Spleen (tissue), 11 donors: Measurements from ENCODE around the gene BDH1. TPM values are rescaled to one million over a fixed set of nuclear protein-coding genes. Genes with fewer than 3 reads are reported as not detected.

Experiments
- DNase-seq: peaks from one replicate; pipeline ENCODE4 v3.0.0-alpha.2; 2020
- H3K27ac ChIP-seq, 8 donors: fragments of 200-600 bp; sonication (generic) in 7 of 8; 1 replicate in 4 of 8; 2 replicates in 4 of 8; pipeline versions ENCODE4 v1.5.0 to v1.8.0; 2016 to 2021; ENCODE audit warnings: inconsistent platforms in 4 of 8, mild to moderate bottlenecking in 4 of 8, moderate library complexity in 1 of 8
- H3K27me3 ChIP-seq, 7 donors: fragments of 200-600 bp; sonication (generic) in 6 of 7; replicated peaks in 1 of 7; 1 replicate in 4 of 7; 2 replicates in 3 of 7; pipeline versions ENCODE4 v1.5.0 to v1.8.0; 2016 to 2021; ENCODE audit warnings: inconsistent platforms in 3 of 7, mild to moderate bottlenecking in 1 of 7
- H3K36me3 ChIP-seq, 6 donors: fragments of 200-600 bp; sonication (generic) in 5 of 6; 1 replicate in 4 of 6; 2 replicates in 2 of 6; pipeline versions ENCODE4 v1.5.0 to v1.8.0; 2016 to 2021; ENCODE audit warnings: inconsistent platforms in 2 of 6
- H3K4me1 ChIP-seq, 6 donors: fragments of 200-600 bp; sonication (generic) in 5 of 6; 1 replicate in 3 of 6; 2 replicates in 3 of 6; pipeline versions ENCODE4 v1.5.0 to v1.8.0; 2016 to 2021; ENCODE audit warnings: inconsistent platforms in 3 of 6
- H3K4me3 ChIP-seq, 8 donors: fragments of 200-600 bp; sonication (generic) in 7 of 8; 1 replicate in 4 of 8; 2 replicates in 4 of 8; pipeline versions ENCODE4 v1.5.0 to v1.8.0; 2016 to 2021; ENCODE audit warnings: inconsistent platforms in 4 of 8, mild to moderate bottlenecking in 4 of 8, moderate library complexity in 2 of 8
- H3K9me3 ChIP-seq, 8 donors: fragments of 200-600 bp; sonication (generic) in 7 of 8; 1 replicate in 4 of 8; 2 replicates in 4 of 8; pipeline versions ENCODE4 v1.5.0 to v1.8.0; 2016 to 2021; ENCODE audit warnings: inconsistent platforms in 4 of 8
- POLR2A ChIP-seq, 3 donors: fragments of 450-650 bp; IDR thresholded peaks; one replicate each; pipeline ENCODE4 v1.5.1; 2017; ENCODE audit warnings: antibody characterized with exemption in 3 of 3, mild to moderate bottlenecking in 1 of 3
- POLR2AphosphoS5 ChIP-seq, 3 donors: sonication (generic); formaldehyde crosslinking; IDR thresholded peaks; one replicate each; pipeline ENCODE4 v1.5.1; 2017; ENCODE audit warnings: antibody characterized with exemption in 3 of 3
- WGBS, 5 donors: extraction: QIAGEN DNeasy Blood & Tissue Kit in 3 of 5; methylation state at CpG; one replicate each; pipeline versions ENCODE4 v1.1.5 to v1.1.7; 2013 to 2018; 5-methylcytosine and 5-hydroxymethylcytosine counted together
- intact Hi-C: fragments of 100-400 bp; cut with DNase I; formaldehyde crosslinking; loops from one replicate; pipeline ENCODE4 v1.15.0; 2023; ENCODE audit warnings: low total_unique reads
- polyA plus RNA-seq, 3 donors: library from polyadenylated mRNA; stranded (reverse); fragments of 200-250 nt; gene quantifications; one replicate each; pipeline ENCODE4 v1.2.1, GENCODE V29; 2013
- total RNA-seq, 7 donors: library from RNA; depleted of rRNA in 3 of 7; stranded (reverse); fragments of >200 nt in 3 of 7; fragmentation: NEBNext Ultra II Directional in 4 of 7; extraction: Animal tissue kit (Norgen Biotek cat#: 25700) in 4 of 7; gene quantifications; one replicate each; pipeline versions ENCODE4 v1.1.0 to v1.2.1, GENCODE V29; 2016 to 2021
- TF ChIP-seq, protein P1 (sequence below), 11 experiments: fragments of 200-600 bp in 7 of 11; fragments of 450-650 bp in 4 of 11; sonication (generic) in 4 of 11; IDR thresholded peaks in 8 of 11; conservative IDR thresholded peaks in 3 of 11; 1 replicate in 7 of 11; 2 replicates in 4 of 11; pipeline versions ENCODE4 v1.4.0 to v1.8.0; 2016 to 2021; ENCODE audit warnings: antibody characterized with exemption in 11 of 11, inconsistent platforms in 4 of 11, mild to moderate bottlenecking in 1 of 11
- donor health status: healthy with polysubstance abuse.
- donor health status: DM: no; HTN: no; CAD: no; lungs with moderate emphysema.
- donor health status: DM: no; HTN: no; CAD: no.
- donor health status: Bipolar disorder and iron deficiency.
- donor health status: healthy.
- donor health status: DM: no; HTN: no; CAD: no.
- donor health status: DM: yes; HTN: yes; CAD: no.

Gene BDH1
- total and polyA plus RNA-seq, 10 donors = 11.5 to 24.6 (median 17.5) TPM

GRCh38 chr3:197504229-197504628, 51.5 kb downstream of the BDH1 start:
- TF ChIP-seq POLR2A (IDR thresholded peaks at IDR 0.05) = no peak
- TF ChIP-seq, protein P1, sequence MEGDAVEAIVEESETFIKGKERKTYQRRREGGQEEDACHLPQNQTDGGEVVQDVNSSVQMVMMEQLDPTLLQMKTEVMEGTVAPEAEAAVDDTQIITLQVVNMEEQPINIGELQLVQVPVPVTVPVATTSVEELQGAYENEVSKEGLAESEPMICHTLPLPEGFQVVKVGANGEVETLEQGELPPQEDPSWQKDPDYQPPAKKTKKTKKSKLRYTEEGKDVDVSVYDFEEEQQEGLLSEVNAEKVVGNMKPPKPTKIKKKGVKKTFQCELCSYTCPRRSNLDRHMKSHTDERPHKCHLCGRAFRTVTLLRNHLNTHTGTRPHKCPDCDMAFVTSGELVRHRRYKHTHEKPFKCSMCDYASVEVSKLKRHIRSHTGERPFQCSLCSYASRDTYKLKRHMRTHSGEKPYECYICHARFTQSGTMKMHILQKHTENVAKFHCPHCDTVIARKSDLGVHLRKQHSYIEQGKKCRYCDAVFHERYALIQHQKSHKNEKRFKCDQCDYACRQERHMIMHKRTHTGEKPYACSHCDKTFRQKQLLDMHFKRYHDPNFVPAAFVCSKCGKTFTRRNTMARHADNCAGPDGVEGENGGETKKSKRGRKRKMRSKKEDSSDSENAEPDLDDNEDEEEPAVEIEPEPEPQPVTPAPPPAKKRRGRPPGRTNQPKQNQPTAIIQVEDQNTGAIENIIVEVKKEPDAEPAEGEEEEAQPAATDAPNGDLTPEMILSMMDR (IDR thresholded peaks at IDR 0.05 in 8 of 11, conservative IDR thresholded peaks at IDR 0.05 in 3 of 11) = no peak
- no peak for TF ChIP-seq POLR2AphosphoS5 (IDR thresholded peaks at IDR 0.05)
- Histone ChIP-seq H3K27ac (no peak overlapping the region), H3K9me3 (peaks cover 0 to 4% (median 0%) of the 10 kb centered on the region in 8 donors), H3K27me3 (peaks cover 0 to 9% (median 0%) of the 10 kb centered on the region in 7 donors), H3K4me1 (no peaks in the 10 kb centered on the region), H3K4me3 (no peak overlapping the region), H3K36me3 (no peaks in the 10 kb centered on the region)
- 64 to 76% (median 71%) methylated on average over 7 of the region's 7 CpGs for WGBS, 5 donors
- no peak for DNase-seq
- intact Hi-C loops = no loop called here

DNA sequence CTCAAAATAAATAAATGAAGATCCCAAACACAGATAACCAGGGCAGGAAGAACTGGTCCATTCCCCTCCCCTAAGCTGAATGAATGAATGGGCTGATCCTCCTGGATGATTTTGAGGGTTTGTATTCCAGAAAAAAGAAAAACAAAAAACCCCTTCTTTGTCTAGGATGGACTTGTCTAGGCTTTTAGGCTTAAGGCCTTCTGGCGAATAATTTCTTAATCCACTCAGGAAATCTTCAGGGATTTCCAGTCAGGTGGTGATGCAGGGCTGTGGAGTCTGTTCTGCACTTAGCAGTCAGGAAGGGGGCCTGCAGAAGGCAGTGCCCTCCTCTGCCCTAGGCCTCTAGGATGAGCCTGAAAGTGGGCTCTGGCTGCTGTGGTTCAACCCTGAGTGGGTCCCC, 52.1 kb downstream of the BDH1 start:
- Histone ChIP-seq H3K27me3 (peaks cover 0 to 3% (median 0%) of the 10 kb centered on the region in 7 donors), H3K36me3 (no peaks in the 10 kb centered on the region), H3K9me3 (peaks cover 0 to 8% (median 0%) of the 10 kb centered on the region in 8 donors), H3K4me1 (no peaks in the 10 kb centered on the region), H3K27ac (no peak overlapping the region), H3K4me3 (no peak overlapping the region)
- DNase-seq = no peak
- TF ChIP-seq, protein P1 (IDR thresholded peaks at IDR 0.05 in 8 of 11, conservative IDR thresholded peaks at IDR 0.05 in 3 of 11) = no peak
- TF ChIP-seq POLR2A (IDR thresholded peaks at IDR 0.05) = no peak
- TF ChIP-seq POLR2AphosphoS5 (IDR thresholded peaks at IDR 0.05) = no peak
- intact Hi-C loops = no loop called here
- WGBS, 5 donors = 69 to 100% (median 83%) methylated on average over 1 of the region's 1 CpG

- H3K4me1 ChIP-seq = no peaks in the 10 kb centered on the region
- DNase-seq = no peak
- TF ChIP-seq, protein P1 (IDR thresholded peaks at IDR 0.05 in 8 of 11, conservative IDR thresholded peaks at IDR 0.05 in 3 of 11) = peak in 7 of 11 experiments; percentile 26 to 53 (median 44)
- TF ChIP-seq POLR2A (IDR thresholded peaks at IDR 0.05) (no peak), POLR2AphosphoS5 (IDR thresholded peaks at IDR 0.05) (no peak)
- H3K27ac ChIP-seq = no peak overlapping the region
- H3K27me3 ChIP-seq = no peaks in the 10 kb centered on the region
- no peaks in the 10 kb centered on the region for H3K36me3 ChIP-seq
- intact Hi-C loops = no loop called here
- no peak overlapping the region for H3K4me3 ChIP-seq
- 78 to 83% (median 80%) methylated on average over 9 to 12 of the region's 12 CpGs for WGBS, 5 donors
- H3K9me3 ChIP-seq = peaks cover 0 to 12% (median 0%) of the 10 kb centered on the region in 8 donors
Measured at GRCh38 chr3:197501879-197502620, 53.7 kb downstream of the BDH1 start.

DNA sequence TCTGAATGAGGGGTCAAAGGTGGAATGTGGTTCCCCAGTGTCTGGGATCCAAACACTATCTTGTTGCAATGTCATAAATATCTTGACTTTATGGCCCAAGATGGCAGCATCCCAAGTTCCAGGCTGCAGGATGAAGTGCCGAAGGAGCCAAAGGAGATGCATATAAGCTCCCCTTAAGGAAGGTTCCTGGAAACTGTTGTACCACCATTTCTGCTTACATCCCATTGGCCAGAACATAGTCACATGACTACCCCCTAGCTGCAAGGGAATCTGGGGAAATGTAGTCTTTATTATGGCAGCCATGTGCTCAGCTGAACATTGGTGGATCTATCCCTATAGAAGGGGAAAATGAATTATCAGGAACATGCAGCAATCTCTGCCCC, 54.3 kb downstream of the BDH1 start:
- TF ChIP-seq, protein P1 (IDR thresholded peaks at IDR 0.05 in 8 of 11, conservative IDR thresholded peaks at IDR 0.05 in 3 of 11) = no peak
- TF ChIP-seq POLR2A (IDR thresholded peaks at IDR 0.05) (no peak), POLR2AphosphoS5 (IDR thresholded peaks at IDR 0.05) (no peak)
- intact Hi-C loops = no loop called here
- H3K4me3 ChIP-seq = no peak overlapping the region
- DNase-seq = no peak
- H3K27ac ChIP-seq = no peak overlapping the region
- H3K9me3 ChIP-seq = peaks cover 0 to 12% (median 0%) of the 10 kb centered on the region in 8 donors
- H3K27me3 ChIP-seq = peaks cover 0 to 1% (median 0%) of the 10 kb centered on the region in 7 donors
- H3K4me1 ChIP-seq = no peaks in the 10 kb centered on the region
- no peaks in the 10 kb centered on the region for H3K36me3 ChIP-seq
- 92 to 100% (median 93%) methylated on average over 1 of the region's 1 CpG for whole genome bisulfite sequencing, 5 donors
